ENCODE results near the gene RAC3. TPM values are rescaled to one million over a fixed set of nuclear protein-coding genes. Genes with fewer than 3 reads are reported as not detected.

RAC3 gene
- total RNA-seq, 4 donors from 2014 or later: 11.8 to 23.8 (median 14.4) TPM

DNA sequence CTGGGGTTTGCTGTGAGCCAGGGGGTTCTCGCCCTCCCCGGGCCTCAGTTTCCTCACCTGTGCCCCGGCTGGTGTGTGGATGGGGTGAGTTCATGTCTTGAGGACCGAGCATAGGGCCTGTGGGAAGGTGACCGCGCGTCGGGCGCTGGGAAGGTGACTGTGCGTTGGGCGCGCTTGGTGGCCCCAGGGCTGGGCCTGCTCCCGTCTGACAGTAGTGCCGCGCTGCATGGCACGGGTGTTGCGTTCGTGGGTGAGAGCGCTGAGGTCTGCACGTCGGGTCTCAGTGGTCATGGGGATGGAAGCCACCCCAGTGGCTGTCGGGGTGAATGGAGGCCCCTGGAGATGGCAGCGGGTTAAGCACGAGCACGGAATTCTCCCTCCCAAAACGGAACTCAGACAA lies 44.9 kb upstream of the RAC3 start:
- no peak overlapping the region for H3K27ac ChIP-seq
- H3K4me1 ChIP-seq: peaks cover 9 to 12% of the 10 kb centered on the region in 2 donors
- no peak for DNase-seq
- H3K4me3 ChIP-seq (replicated peaks in 1 of 3): no peak overlapping the region
- H3K27me3 ChIP-seq: no peaks in the 10 kb centered on the region
- intact Hi-C loops (cut with DNase I): no loop called here
- no peaks in the 10 kb centered on the region for H3K9me3 ChIP-seq
- no peak for TF ChIP-seq POLR2A (IDR thresholded peaks at IDR 0.05)
- TF ChIP-seq, protein P1, sequence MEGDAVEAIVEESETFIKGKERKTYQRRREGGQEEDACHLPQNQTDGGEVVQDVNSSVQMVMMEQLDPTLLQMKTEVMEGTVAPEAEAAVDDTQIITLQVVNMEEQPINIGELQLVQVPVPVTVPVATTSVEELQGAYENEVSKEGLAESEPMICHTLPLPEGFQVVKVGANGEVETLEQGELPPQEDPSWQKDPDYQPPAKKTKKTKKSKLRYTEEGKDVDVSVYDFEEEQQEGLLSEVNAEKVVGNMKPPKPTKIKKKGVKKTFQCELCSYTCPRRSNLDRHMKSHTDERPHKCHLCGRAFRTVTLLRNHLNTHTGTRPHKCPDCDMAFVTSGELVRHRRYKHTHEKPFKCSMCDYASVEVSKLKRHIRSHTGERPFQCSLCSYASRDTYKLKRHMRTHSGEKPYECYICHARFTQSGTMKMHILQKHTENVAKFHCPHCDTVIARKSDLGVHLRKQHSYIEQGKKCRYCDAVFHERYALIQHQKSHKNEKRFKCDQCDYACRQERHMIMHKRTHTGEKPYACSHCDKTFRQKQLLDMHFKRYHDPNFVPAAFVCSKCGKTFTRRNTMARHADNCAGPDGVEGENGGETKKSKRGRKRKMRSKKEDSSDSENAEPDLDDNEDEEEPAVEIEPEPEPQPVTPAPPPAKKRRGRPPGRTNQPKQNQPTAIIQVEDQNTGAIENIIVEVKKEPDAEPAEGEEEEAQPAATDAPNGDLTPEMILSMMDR (IDR thresholded peaks at IDR 0.05): no peak
- WGBS, 2 donors: 93 to 98% methylated on average over 22 to 23 of the region's 26 CpGs
- peaks cover 10 to 25% of the 10 kb centered on the region in 2 donors for H3K36me3 ChIP-seq

DNA sequence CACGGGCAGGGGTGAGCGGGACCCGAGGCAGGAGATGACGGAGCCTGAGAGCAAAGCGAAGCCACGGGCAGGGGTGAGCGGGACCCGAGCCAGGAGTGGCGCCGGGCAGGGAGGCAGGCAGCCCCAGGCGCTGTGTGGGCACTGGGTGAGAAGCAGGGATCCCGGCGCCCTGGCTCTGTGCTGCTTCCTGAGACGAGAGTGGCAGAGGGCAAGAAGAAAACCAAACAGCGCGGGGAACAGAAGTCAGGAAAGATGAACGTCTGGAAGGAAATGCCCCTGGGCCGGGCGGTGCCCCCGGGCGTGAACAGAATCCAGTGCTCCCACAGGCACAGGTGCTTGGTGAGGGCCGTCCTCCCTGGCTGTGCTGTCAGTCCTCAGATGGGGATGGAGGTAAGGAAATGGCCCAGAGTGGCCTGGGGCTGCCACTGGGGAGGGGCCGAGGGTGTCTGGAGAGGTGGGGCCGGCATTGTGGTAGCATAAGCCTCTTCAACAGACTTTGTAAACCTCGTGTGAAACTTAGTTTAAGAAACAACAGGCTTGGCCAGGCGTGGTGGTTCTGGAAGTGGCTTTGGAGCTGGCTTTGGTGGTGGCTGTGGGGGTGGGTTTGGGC lies 44.2 kb upstream of the RAC3 start:
- 92 to 95% methylated on average over 25 to 26 of the region's 26 CpGs for WGBS, 2 donors

DNA sequence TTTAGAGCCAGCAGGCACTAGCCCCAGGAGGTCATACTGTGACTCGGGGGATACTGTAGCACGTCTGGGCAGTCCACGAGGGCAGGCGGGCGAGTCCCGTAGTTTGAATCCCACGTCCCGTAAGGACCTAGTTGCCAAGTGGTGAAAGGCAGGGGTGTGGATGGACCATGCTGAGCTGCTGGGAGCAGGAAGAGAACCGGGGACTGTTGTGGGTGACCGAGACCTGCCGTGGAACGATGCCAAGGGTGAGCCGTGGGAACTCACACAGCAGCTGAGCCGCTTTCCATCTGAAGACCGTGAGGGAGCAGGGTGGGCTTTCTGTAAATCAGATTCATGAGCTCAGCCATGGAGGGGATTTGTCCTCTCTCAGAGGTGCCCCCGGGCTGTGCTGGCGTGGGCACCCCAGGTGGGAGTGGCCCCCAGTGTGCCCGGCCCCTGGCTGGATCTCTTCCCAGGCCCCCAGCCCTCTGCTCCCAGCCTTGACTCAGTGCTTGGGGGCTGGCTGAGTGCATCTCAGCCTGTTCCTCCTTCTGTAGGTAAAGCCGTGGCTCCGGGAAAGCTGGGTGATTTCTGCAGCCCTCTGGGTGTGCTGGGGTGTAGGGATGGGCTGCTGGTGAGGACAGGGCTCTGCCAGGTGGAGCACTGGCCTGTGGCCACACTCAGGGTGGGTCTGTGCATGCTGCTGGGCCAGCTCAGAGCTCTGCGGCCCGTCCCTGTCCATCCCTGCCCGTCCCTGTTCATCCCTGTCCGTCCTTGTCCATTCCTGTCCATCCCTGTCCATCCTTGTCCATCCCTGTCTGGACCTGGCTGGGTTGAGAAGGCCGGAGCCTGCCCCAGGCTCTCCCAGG lies 40.4 kb upstream of the RAC3 start:
- Histone ChIP-seq H3K4me3 (replicated peaks in 1 of 3) (no peak overlapping the region), H3K4me1 (peaks cover 36 to 48% of the 10 kb centered on the region in 2 donors), H3K27me3 (no peaks in the 10 kb centered on the region), H3K9me3 (no peaks in the 10 kb centered on the region), H3K27ac (no peak overlapping the region), H3K36me3 (peaks cover 0 to 6% of the 10 kb centered on the region in 2 donors)
- WGBS, 2 donors: 88 to 90% methylated on average over 22 to 24 of the region's 25 CpGs
- intact Hi-C loops (cut with DNase I): no loop called here
- DNase-seq: no peak
- TF ChIP-seq, protein P1 (IDR thresholded peaks at IDR 0.05): no peak
- no peak for TF ChIP-seq POLR2A (IDR thresholded peaks at IDR 0.05)

More for the DNA sequence above, 44.2 kb upstream of the RAC3 start:
- intact Hi-C loops (cut with DNase I): no loop called here
- Histone ChIP-seq H3K4me3 (replicated peaks in 1 of 3) (no peak overlapping the region), H3K27ac (no peak overlapping the region), H3K36me3 (peaks cover 10 to 25% of the 10 kb centered on the region in 2 donors), H3K9me3 (no peaks in the 10 kb centered on the region), H3K4me1 (peaks cover 14% of the 10 kb centered on the region in 2 donors), H3K27me3 (no peaks in the 10 kb centered on the region)
- TF ChIP-seq, protein P1 (IDR thresholded peaks at IDR 0.05): no peak
- TF ChIP-seq POLR2A (IDR thresholded peaks at IDR 0.05): no peak
- no peak for DNase-seq

DNA sequence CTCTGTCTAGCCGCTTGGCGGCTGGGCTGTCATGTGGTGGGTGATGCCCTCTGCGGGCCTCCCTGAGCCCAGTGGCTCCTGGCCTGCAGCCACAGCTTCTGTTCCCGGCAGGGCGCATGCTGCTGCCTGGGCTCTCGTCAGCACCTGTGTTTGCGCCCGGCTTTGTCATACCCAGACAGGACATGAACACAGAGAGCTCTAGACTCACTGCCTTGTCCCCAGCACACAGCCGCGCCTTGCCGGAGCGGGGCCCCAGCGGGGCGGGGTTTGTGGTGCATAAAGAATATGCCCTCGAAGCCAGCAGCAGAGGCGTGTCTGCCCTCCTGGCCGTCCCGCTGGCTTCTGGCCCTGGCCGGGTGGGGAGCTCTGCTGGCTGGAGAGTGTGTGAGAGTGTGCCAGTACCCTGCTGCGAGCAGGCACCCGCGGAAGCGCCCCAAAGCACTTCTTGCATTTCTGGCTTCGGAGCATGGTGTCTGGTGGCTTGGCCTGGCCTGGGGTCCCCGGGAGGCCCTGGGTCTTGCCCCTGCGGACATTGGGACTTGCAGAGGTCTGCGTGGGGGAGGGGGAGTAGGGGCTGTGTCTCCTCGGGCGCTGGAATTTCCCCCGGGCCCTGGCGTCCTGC lies 39.7 kb upstream of the RAC3 start:
- peak overlapping the region in 1 of 3 donors; percentile 12 for H3K27ac ChIP-seq
- no peak overlapping the region for H3K4me3 ChIP-seq (replicated peaks in 1 of 3)
- intact Hi-C loops (cut with DNase I): no loop called here
- H3K27me3 ChIP-seq: no peaks in the 10 kb centered on the region
- TF ChIP-seq, protein P1 (IDR thresholded peaks at IDR 0.05): peak in 1 of 6 experiments; percentile 6
- peak in 1 of 2 donors; percentile 33 for TF ChIP-seq POLR2A (IDR thresholded peaks at IDR 0.05)
- no peaks in the 10 kb centered on the region for H3K9me3 ChIP-seq
- peak; percentile 93 to 94 for DNase-seq
- H3K4me1 ChIP-seq: peaks cover 36 to 48% of the 10 kb centered on the region in 2 donors
- WGBS, 2 donors: 24 to 39% methylated on average over 12 to 16 of the region's 31 CpGs
- peaks cover 0 to 5% of the 10 kb centered on the region in 2 donors for H3K36me3 ChIP-seq
